OCI-LY3 (cell line): ENCODE data around the gene MFSD11.

Experiments used
- H2AFZ ChIP-seq: fragments of 200-600, 300-600 bp; shearing (Covaris generic); 2 replicates; pipeline ENCODE4 v1.6.0; 2014; ENCODE audit warnings: antibody characterized with exemption, low read depth, low read length
- H3K27ac ChIP-seq: fragments of 200-600, 300-600 bp; sonication (generic); 2 replicates; pipeline ENCODE4 v1.5.1; 2014; ENCODE audit warnings: mild to moderate bottlenecking, low read length, moderate library complexity, mixed read lengths
- H3K27me3 ChIP-seq: fragments of 200-600, 300-600 bp; sonication (generic); 2 replicates; pipeline ENCODE4 v1.6.1; 2014; ENCODE audit warnings: low read depth, low read length, mixed read lengths
- H3K36me3 ChIP-seq: fragments of 200-600, 300-600 bp; sonication (generic); replicated peaks from 2 replicates; pipeline ENCODE3; 2014; ENCODE audit warnings: low read depth, low read length, mixed read lengths
- H3K4me1 ChIP-seq: fragments of 300-600, 200-600 bp; sonication (generic); 2 replicates; pipeline ENCODE4 v1.6.1; 2014; ENCODE audit warnings: low read length, mixed read lengths
- H3K4me2 ChIP-seq: fragments of 200-600, 300-600 bp; sonication (generic); 2 replicates; pipeline ENCODE4 v1.6.1; 2014; ENCODE audit warnings: low read length, mixed read lengths
- H3K4me3 ChIP-seq: fragments of 300-600, 200-600 bp; sonication (generic); 2 replicates; pipeline ENCODE4 v1.5.1; 2014; ENCODE audit warnings: antibody characterized with exemption, mild to moderate bottlenecking, low read length, moderate library complexity
- H3K79me2 ChIP-seq: fragments of 300-600, 200-600 bp; shearing (Covaris generic); 2 replicates; pipeline ENCODE4 v1.6.1; 2014; ENCODE audit warnings: mild to moderate bottlenecking, low read length, mixed read lengths
- H3K9ac ChIP-seq: fragments of 300-600, 200-600 bp; shearing (Covaris generic); 2 replicates; pipeline ENCODE4 v1.6.0; 2014; ENCODE audit warnings: mild to moderate bottlenecking, low read length, moderate library complexity
- H3K9me3 ChIP-seq: fragments of 200-600, 300-600 bp; shearing (Covaris generic); 2 replicates; pipeline ENCODE4 v1.6.1; 2014; ENCODE audit warnings: low read length, mixed read lengths; ENCODE audit not compliant: insufficient read depth
- H4K20me1 ChIP-seq: fragments of 200-600, 300-600 bp; sonication (generic); 2 replicates; pipeline ENCODE4 v1.6.1; 2016; ENCODE audit warnings: low read length, mixed read lengths; ENCODE audit not compliant: insufficient read depth
- CTCF ChIP-seq: fragments of 200-600, 300-600 bp; sonication (generic); IDR thresholded peaks from 2 replicates; pipeline ENCODE4 v1.5.1; 2014; ENCODE audit warnings: antibody characterized with exemption, low read length, low read depth
- EZH2phosphoT487 ChIP-seq: fragments of 200-600 bp; shearing (Covaris generic); IDR thresholded peaks from 2 replicates; pipeline ENCODE4 v1.6.1; 2018; ENCODE audit warnings: antibody characterized with exemption, mixed run types, low read depth

Gene MFSD11

GRCh38 chr17:76716146-76716838 lies 21.6 kb upstream of the MFSD11 start:
- Histone ChIP-seq H4K20me1 (peaks cover 13% of the 10 kb centered on the region; the same call in 1 of the 2 replicates), H3K27me3 (no peaks in the 10 kb centered on the region), H3K9ac (no peak overlapping the region), H3K36me3 (peaks cover 59% of the 10 kb centered on the region), H3K4me2 (no peak overlapping the region), H3K9me3 (no peaks in the 10 kb centered on the region), H3K4me1 (peaks cover 9% of the 10 kb centered on the region), H3K4me3 (no peak overlapping the region), H2AFZ (no peak overlapping the region), H3K27ac (no peak overlapping the region), H3K79me2 (peaks cover 4% of the 10 kb centered on the region)
- no peak for TF ChIP-seq CTCF
- TF ChIP-seq EZH2phosphoT487: no peak

GRCh38 chr17:76716839-76717215 lies 21.1 kb upstream of the MFSD11 start:
- peaks cover 4% of the 10 kb centered on the region for H3K79me2 ChIP-seq
- H3K27ac ChIP-seq: no peak overlapping the region
- no peak overlapping the region for H3K9ac ChIP-seq
- H3K9me3 ChIP-seq: no peaks in the 10 kb centered on the region
- H3K36me3 ChIP-seq: peaks cover 64% of the 10 kb centered on the region
- no peak overlapping the region for H3K4me3 ChIP-seq
- H3K4me1 ChIP-seq: peaks cover 9% of the 10 kb centered on the region
- H3K27me3 ChIP-seq: no peaks in the 10 kb centered on the region
- TF ChIP-seq EZH2phosphoT487 (no peak), CTCF (no peak)
- H3K4me2 ChIP-seq: no peak overlapping the region
- H2AFZ ChIP-seq: no peak overlapping the region
- H4K20me1 ChIP-seq: peaks cover 13% of the 10 kb centered on the region; the same call in 1 of the 2 replicates

- Histone ChIP-seq H3K27ac (no peak overlapping the region), H3K4me2 (no peak overlapping the region), H3K9ac (no peak overlapping the region), H3K4me1 (peaks cover 9% of the 10 kb centered on the region), H4K20me1 (peaks cover 12% of the 10 kb centered on the region; the same call in 1 of the 2 replicates), H3K9me3 (no peaks in the 10 kb centered on the region), H3K79me2 (peaks cover 5% of the 10 kb centered on the region), H3K36me3 (peaks cover 71% of the 10 kb centered on the region), H3K27me3 (no peaks in the 10 kb centered on the region), H3K4me3 (no peak overlapping the region), H2AFZ (no peak overlapping the region)
- TF ChIP-seq CTCF (no peak), EZH2phosphoT487 (no peak)
Measured at GRCh38 chr17:76718516-76718915, 19.4 kb upstream of the MFSD11 start.

- Histone ChIP-seq H3K27ac (no peak overlapping the region), H3K79me2 (peaks cover 17% of the 10 kb centered on the region), H4K20me1 (0 out of 2 replicates have a peak, but pooled peaks cover 6% of the 10 kb centered on the region), H3K4me3 (no peak overlapping the region), H2AFZ (no peak overlapping the region), H3K9me3 (no peaks in the 10 kb centered on the region), H3K9ac (no peak overlapping the region), H3K4me1 (peaks cover 11% of the 10 kb centered on the region), H3K4me2 (no peak overlapping the region), H3K27me3 (no peaks in the 10 kb centered on the region), H3K36me3 (peaks cover 69% of the 10 kb centered on the region)
- TF ChIP-seq CTCF (no peak), EZH2phosphoT487 (no peak)
Measured at GRCh38 chr17:76720211-76720610, 17.7 kb upstream of the MFSD11 start.
